Measurements from ENCODE around the gene MMP28.

DNA sequence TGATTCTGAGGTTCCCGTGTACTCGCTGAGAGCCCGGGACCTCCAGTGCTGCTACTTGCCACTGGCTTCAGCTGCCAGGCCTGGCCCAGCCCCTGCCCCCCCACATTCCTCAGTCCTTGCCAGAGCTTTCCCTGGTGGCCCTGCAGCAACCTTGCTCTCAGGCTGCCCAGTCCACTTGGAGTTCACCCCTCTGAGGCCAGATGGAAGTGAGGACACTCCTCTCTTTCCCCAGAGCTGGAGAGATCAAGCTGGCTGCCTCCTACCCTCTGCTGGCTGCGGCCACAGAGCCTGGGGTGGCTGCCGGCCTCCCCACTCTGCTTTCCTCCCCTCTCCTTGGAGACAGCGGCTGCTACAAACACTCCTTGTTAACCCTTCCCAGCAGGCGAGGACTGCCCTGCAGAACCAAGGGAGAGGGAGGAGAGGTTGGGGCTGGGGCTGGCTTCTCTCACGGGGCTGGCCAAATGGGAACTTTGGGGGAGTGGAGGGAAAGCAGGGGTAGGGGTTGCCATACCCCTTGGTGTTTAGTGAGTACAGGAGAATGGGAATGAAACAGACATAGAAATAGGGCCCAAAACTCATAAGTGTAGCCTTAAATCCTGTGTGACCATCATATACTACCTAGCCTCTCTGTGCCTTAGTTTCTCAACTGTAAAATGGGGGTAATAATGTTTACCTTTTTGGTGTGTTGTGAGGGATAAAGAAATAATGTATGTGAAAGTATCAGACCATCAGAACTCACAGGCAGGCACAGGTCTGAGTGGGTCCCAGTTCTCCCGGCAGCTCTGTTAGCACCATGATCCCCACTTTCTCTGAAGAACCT, 42.3 kb downstream of the MMP28 start, which contains the start of gene GAS2L2:
- TF ChIP-seq, protein P1, sequence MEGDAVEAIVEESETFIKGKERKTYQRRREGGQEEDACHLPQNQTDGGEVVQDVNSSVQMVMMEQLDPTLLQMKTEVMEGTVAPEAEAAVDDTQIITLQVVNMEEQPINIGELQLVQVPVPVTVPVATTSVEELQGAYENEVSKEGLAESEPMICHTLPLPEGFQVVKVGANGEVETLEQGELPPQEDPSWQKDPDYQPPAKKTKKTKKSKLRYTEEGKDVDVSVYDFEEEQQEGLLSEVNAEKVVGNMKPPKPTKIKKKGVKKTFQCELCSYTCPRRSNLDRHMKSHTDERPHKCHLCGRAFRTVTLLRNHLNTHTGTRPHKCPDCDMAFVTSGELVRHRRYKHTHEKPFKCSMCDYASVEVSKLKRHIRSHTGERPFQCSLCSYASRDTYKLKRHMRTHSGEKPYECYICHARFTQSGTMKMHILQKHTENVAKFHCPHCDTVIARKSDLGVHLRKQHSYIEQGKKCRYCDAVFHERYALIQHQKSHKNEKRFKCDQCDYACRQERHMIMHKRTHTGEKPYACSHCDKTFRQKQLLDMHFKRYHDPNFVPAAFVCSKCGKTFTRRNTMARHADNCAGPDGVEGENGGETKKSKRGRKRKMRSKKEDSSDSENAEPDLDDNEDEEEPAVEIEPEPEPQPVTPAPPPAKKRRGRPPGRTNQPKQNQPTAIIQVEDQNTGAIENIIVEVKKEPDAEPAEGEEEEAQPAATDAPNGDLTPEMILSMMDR (IDR thresholded peaks at IDR 0.05): no peak
- no peak for TF ChIP-seq EZH2 (IDR thresholded peaks at IDR 0.05; ENCODE audit: borderline replicate concordance, insufficient read depth, low read depth, low read length, poor library complexity, severe bottlenecking)
